ENCODE measurements around the gene GPR87. TPM values are rescaled to one million over a fixed set of nuclear protein-coding genes. Genes with fewer than 3 reads are reported as not detected.

Gene GPR87, protein sequence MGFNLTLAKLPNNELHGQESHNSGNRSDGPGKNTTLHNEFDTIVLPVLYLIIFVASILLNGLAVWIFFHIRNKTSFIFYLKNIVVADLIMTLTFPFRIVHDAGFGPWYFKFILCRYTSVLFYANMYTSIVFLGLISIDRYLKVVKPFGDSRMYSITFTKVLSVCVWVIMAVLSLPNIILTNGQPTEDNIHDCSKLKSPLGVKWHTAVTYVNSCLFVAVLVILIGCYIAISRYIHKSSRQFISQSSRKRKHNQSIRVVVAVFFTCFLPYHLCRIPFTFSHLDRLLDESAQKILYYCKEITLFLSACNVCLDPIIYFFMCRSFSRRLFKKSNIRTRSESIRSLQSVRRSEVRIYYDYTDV
- not detected in 2 replicates for total RNA-seq
- long read RNA-seq, result 0 reads

DNA sequence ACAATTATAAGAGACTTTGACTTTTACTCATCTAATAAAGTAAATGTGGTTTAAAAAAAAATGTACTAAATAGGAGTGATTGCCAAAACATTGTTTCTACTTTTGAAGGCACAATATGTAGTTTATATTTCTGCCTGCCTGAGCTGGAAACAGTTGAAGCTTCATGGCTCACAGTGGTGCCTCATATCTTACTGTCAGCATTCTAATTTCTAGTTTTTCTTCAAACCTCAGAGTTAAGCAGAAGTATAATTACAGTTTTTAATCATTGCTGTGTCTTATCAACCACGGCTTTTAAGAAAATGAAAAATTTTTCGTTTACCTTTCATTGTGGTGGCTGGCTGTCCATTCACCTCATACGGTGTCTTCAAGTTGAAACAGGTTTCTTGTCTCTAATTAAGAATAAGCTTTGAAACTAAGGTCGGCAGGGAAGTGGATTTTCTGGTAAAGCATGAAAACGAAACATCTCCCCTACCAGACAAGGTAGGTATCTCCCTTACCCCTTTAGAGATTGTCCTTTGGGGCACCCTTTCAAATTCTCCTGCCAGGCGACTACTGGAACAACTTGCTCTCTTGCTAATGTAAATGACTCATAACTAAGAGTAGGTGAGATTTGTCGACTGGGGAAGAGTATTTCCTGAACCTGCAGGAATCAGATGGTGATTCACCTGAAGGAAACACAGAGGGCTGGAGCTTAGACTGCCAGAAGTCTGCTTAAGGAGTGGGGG is at the start of gene GPR87:
TSS of gene GPR87 (minus strand) at position 554 of the 725 bp plus-strand sequence. CDS start 16,720 bp downstream, outside the sequence.
- H3K27ac Mint-ChIP-seq (ENCODE audit: unreplicated experiment), result no peak within 1 kb of the TSS

DNA sequence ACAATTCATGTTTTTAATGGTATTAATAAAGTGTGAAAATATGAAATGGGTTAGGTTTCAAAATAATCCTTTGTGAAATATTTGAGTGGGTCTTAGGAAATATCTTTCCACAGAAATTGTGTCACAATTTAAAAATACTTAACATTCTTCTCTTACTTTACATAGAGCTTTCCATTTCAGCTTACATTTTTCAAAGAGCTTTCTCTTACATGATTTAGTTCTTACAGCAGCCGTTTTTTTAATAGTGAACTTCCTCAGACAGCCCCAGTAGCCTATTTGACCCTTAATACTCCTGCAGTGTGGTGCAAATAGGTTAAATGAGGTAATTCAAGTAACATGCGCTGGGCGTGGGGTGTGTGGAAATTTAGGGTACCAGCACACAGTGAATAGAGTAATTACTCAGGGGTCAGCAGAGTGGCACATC is 46.1 kb upstream of the GPR87 start:
- Mint-ChIP-seq H3K4me1 (ENCODE audit: unreplicated experiment) (peaks cover 13% of the 10 kb centered on the region), H3K27ac (ENCODE audit: unreplicated experiment) (peak overlapping the region; percentile 61), H3K4me3 (ENCODE audit: unreplicated experiment) (no peak overlapping the region), H3K27me3 (ENCODE audit: unreplicated experiment) (no peaks in the 10 kb centered on the region), H3K9me3 (ENCODE audit: unreplicated experiment) (no peaks in the 10 kb centered on the region), H3K36me3 (ENCODE audit: unreplicated experiment) (no peaks in the 10 kb centered on the region)
- no peak for DNase-seq (ENCODE audit: extremely low spot score, unreplicated experiment)
- TF ChIP-seq, protein P1, sequence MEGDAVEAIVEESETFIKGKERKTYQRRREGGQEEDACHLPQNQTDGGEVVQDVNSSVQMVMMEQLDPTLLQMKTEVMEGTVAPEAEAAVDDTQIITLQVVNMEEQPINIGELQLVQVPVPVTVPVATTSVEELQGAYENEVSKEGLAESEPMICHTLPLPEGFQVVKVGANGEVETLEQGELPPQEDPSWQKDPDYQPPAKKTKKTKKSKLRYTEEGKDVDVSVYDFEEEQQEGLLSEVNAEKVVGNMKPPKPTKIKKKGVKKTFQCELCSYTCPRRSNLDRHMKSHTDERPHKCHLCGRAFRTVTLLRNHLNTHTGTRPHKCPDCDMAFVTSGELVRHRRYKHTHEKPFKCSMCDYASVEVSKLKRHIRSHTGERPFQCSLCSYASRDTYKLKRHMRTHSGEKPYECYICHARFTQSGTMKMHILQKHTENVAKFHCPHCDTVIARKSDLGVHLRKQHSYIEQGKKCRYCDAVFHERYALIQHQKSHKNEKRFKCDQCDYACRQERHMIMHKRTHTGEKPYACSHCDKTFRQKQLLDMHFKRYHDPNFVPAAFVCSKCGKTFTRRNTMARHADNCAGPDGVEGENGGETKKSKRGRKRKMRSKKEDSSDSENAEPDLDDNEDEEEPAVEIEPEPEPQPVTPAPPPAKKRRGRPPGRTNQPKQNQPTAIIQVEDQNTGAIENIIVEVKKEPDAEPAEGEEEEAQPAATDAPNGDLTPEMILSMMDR (IDR thresholded peaks at IDR 0.05), result no peak

More for the DNA sequence above, at the start of gene GPR87:
- no peak for DNase-seq (ENCODE audit: extremely low spot score, unreplicated experiment)
- Mint-ChIP-seq H3K36me3 (ENCODE audit: unreplicated experiment) (no peaks in the 10 kb centered on the region), H3K27me3 (ENCODE audit: unreplicated experiment) (no peaks in the 10 kb centered on the region), H3K4me1 (ENCODE audit: unreplicated experiment) (peaks cover 8% of the 10 kb centered on the region), H3K4me3 (ENCODE audit: unreplicated experiment) (no peak within 1 kb of the TSS), H3K9me3 (ENCODE audit: unreplicated experiment) (peaks cover 9% of the 10 kb centered on the region)
- TF ChIP-seq, protein P1 (IDR thresholded peaks at IDR 0.05), result no peak

DNA sequence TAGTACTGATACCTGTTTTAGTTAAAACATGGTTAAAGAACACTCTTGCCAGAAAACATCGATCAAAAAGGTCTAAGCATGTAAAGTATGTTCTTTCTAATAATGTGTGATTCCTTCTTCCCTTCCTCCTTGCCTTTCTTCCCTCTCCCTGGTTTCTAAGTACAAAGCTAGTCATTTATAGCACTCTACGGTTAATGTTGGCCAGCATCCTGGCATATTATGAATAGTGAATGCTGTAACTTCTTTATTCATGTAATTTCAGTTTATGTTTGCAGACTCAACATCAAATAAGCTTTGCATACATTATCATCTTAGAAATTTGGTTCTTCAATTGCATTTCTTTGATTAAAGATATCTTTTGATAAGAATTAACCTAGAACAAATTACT is 40.8 kb upstream of the GPR87 start:
- TF ChIP-seq, protein P1 (IDR thresholded peaks at IDR 0.05), result no peak
- Mint-ChIP-seq H3K36me3 (ENCODE audit: unreplicated experiment) (no peaks in the 10 kb centered on the region), H3K4me1 (ENCODE audit: unreplicated experiment) (peaks cover 11% of the 10 kb centered on the region), H3K27ac (ENCODE audit: unreplicated experiment) (no peak overlapping the region), H3K4me3 (ENCODE audit: unreplicated experiment) (no peak overlapping the region), H3K9me3 (ENCODE audit: unreplicated experiment) (no peaks in the 10 kb centered on the region), H3K27me3 (ENCODE audit: unreplicated experiment) (no peaks in the 10 kb centered on the region)
- DNase-seq (ENCODE audit: extremely low spot score, unreplicated experiment), result no peak

DNA sequence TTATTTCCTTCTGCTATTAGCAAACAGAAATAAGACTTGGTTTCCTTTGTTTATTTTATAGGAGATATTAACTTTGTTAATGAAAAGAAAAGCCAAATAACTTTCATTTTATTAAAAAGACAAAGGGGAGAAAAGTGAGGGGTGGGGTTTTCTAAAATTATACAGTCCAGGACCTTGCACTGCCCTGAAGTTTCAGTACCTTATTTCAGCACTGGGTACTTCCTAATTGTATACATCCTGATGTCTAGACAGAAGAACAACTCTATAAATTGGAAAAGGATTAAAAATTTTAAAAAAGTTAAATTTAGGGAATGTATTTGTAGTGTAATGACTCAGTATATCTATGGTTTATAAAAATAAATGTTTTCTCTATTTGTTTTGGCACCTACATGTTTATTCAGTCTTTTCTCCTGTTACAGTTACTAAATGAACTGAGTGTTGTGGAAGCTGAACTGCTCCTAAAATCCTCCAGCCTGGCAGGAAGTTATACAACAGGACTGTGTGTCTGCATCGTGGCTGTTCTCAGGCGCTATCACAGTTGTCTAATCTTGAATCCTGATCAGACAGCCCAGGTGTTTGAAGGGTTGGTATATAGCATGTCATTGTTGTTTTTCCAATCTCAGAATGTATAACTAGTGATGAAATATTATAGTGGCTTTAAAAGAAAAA is 40.3 kb upstream of the GPR87 start:
- Mint-ChIP-seq H3K4me1 (ENCODE audit: unreplicated experiment) (peaks cover 7% of the 10 kb centered on the region), H3K36me3 (ENCODE audit: unreplicated experiment) (no peaks in the 10 kb centered on the region), H3K9me3 (ENCODE audit: unreplicated experiment) (no peaks in the 10 kb centered on the region), H3K4me3 (ENCODE audit: unreplicated experiment) (no peak overlapping the region), H3K27ac (ENCODE audit: unreplicated experiment) (peak overlapping the region; percentile 31), H3K27me3 (ENCODE audit: unreplicated experiment) (no peaks in the 10 kb centered on the region)
- DNase-seq (ENCODE audit: extremely low spot score, unreplicated experiment), result no peak
- TF ChIP-seq, protein P1 (IDR thresholded peaks at IDR 0.05), result no peak
